Endothelial cell (in vitro differentiated cells): ENCODE results near the gene ZNF763. TPM values are rescaled to one million over a fixed set of nuclear protein-coding genes. Genes with fewer than 3 reads are reported as not detected.
A peak's percentile ranks its signal among the peaks of the same experiment; 100 is the strongest.
"Not testable (repeated sequence)": the region's sequence is repeated elsewhere in the genome, so short reads cannot be mapped to it uniquely, and the experiment has no call there.

Experiments used
- DNase-seq: peaks from one replicate; pipeline ENCODE4 v3.0.0; 2021; ENCODE audit warnings: low spot score
- H3K27ac Mint-ChIP-seq: one replicate; pipeline ENCODE4 v1.8.0; 2021; ENCODE audit warnings: mixed read lengths, inconsistent platforms; ENCODE audit not compliant: unreplicated experiment
- H3K27me3 Mint-ChIP-seq: one replicate; pipeline ENCODE4 v1.8.0; 2021; ENCODE audit warnings: mild to moderate bottlenecking, moderate library complexity, mixed read lengths, inconsistent platforms; ENCODE audit not compliant: unreplicated experiment
- H3K36me3 Mint-ChIP-seq: one replicate; pipeline ENCODE4 v1.8.0; 2021; ENCODE audit warnings: mild to moderate bottlenecking, low read depth, mixed read lengths, inconsistent platforms; ENCODE audit not compliant: unreplicated experiment
- H3K4me1 Mint-ChIP-seq: one replicate; pipeline ENCODE4 v1.8.0; 2021; ENCODE audit warnings: mild to moderate bottlenecking, mixed read lengths, inconsistent platforms; ENCODE audit not compliant: unreplicated experiment
- H3K4me3 Mint-ChIP-seq: one replicate; pipeline ENCODE4 v1.8.0; 2021; ENCODE audit warnings: mild to moderate bottlenecking, mixed read lengths, inconsistent platforms; ENCODE audit not compliant: unreplicated experiment
- H3K9me3 Mint-ChIP-seq: one replicate; pipeline ENCODE4 v1.8.0; 2021; ENCODE audit warnings: mixed read lengths, inconsistent platforms; ENCODE audit not compliant: unreplicated experiment
- long read RNA-seq: library from polyadenylated mRNA; unstranded; transcript quantifications from one replicate; pipeline ENCODE4 v2.0.0, GENCODE V29; 2020; ENCODE audit not compliant: unreplicated experiment
- total RNA-seq: library from RNA; stranded (reverse); fragmentation: NEBNext Ultra II Directional; extraction: Animal tissue kit (Norgen Biotek cat#: 25700); gene quantifications from one replicate; pipeline ENCODE4 v1.2.1, GENCODE V29; 2021; ENCODE audit not compliant: unreplicated experiment
- TF ChIP-seq, protein P1 (sequence below): fragments of 200-600 bp; sonication (generic); IDR thresholded peaks from one replicate; pipeline ENCODE4 v1.5.0; 2021; ENCODE audit warnings: antibody characterized with exemption; ENCODE audit not compliant: unreplicated experiment

Gene ZNF763
- total RNA-seq: not detected
- long read RNA-seq: 0 reads

DNA sequence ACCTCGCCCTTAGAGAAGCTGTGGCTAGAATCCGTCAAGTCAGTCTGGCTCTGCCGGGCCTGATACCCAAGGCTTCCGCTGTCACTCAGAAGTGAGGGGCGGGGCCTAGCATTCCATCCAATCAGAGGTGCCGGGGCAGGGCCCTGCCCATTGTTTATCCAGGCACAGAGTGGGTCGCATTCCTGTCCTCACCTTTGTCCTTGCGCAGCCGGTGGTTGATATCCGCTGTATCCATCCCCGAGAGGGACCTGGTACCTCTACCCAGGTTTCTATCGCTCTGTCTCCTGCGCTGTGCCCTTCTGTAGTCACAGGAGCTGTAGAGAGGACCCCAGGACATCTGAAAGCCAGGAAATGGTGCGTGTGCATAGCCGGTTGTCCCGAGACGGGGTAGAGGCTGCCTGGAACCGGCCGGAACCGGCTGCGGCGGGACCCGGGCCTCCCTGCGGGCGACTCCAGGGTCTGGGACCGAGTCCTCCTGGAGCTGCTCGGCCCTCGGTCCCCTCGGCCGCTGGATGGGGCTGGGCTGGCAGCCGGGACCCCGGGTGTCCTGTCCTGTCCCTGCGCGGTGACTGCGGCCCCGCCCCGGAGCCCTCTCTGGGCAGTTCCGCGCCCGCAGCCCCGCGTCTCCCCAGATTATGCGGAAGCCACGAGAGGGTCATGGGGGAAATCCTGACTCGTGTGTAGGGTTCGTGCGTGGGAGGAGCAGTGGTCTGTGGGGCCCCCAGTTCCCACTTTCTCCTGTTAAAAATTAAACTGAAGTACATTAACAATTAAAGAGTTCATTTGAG is at the start of gene ZNF763:
TSS of gene ZNF763 (plus strand) at position 183 of the 788 bp plus-strand sequence. CDS start at position 352, 169 bp downstream.
- Mint-ChIP-seq H3K4me1 (no peaks in the 10 kb centered on the region), H3K36me3 (peaks cover 24% of the 10 kb centered on the region), H3K9me3 (peaks cover 66% of the 10 kb centered on the region), H3K4me3 (peak within 1 kb of the TSS; percentile 29), H3K27ac (no peak within 1 kb of the TSS), H3K27me3 (peaks cover 2% of the 10 kb centered on the region)
- no peak for DNase-seq
- TF ChIP-seq, protein P1, sequence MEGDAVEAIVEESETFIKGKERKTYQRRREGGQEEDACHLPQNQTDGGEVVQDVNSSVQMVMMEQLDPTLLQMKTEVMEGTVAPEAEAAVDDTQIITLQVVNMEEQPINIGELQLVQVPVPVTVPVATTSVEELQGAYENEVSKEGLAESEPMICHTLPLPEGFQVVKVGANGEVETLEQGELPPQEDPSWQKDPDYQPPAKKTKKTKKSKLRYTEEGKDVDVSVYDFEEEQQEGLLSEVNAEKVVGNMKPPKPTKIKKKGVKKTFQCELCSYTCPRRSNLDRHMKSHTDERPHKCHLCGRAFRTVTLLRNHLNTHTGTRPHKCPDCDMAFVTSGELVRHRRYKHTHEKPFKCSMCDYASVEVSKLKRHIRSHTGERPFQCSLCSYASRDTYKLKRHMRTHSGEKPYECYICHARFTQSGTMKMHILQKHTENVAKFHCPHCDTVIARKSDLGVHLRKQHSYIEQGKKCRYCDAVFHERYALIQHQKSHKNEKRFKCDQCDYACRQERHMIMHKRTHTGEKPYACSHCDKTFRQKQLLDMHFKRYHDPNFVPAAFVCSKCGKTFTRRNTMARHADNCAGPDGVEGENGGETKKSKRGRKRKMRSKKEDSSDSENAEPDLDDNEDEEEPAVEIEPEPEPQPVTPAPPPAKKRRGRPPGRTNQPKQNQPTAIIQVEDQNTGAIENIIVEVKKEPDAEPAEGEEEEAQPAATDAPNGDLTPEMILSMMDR: no peak

DNA sequence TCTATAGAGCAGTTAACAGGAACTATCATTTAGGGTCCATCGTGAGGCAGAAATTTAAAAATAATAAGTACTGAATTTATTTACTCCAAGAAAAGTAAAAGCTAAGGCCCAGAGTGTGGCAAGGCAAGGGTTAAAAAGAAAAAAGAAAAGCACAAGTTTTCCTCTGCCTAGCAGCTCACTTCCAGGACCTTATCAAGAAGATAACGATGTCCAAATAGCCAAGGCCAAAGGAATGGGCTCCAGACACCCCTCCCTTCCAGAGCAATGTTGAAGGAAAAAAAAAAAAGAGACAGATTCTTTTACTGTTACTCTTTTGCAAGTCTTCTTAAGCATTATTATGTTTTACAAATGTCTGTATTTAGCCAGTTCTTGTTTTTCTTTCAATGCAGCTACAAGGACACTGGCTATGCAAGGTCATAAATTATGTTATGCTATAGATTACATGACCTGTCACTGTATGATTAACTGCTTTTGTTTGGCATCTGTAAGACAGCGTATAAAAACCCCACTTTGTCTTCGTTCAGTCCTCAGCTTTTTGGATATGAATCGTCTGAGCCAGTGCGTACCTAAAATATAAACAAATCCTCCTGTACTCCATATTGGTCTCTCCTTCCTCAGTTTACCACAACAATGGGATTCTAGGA is 42.9 kb upstream of the ZNF763 start:
- TF ChIP-seq, protein P1: no peak
- Mint-ChIP-seq H3K4me1 (no peaks in the 10 kb centered on the region), H3K36me3 (peaks cover 24% of the 10 kb centered on the region), H3K9me3 (peaks cover 45% of the 10 kb centered on the region), H3K27ac (no peak overlapping the region), H3K27me3 (peaks cover 9% of the 10 kb centered on the region), H3K4me3 (no peak overlapping the region)
- no peak for DNase-seq

DNA sequence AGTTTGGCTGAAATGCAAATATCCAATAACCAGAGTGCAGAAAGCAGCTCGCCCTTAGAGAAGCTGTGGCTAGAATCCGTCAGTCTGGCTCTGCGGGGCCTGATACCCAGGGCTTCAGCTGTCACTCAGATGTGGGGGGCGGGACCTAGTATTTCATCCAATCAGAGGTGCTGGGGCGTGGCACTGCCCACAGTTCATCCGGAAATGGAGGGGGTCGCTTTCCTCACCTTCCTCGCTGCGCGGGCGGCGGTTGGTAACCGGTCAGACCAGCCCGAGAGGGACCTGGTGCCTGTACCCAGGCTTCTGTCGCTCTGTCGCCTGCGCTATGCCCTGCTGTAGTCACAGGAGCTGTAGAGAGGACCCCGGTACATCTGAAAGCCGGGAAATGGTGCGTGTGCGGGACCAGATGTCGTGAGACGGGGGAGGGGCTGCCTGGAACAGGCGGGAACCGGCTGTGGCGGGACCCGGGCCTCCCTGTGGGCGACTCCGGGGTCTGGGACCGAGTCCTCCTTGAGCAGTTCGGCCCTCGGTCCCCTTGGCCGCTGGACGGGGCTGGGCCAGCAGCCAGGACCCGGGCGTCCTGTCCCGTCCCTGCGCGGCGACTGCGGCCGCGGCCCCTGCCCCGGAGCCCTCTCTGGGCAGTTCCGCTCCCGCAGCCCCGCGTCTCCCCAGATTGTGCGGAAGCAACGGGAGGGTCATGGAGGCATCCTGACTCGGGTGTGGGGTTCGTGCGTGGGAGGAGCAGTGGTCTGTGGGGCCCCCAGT is 39.8 kb upstream of the ZNF763 start, which contains the start of gene ZNF700:
TSS of gene ZNF700 (plus strand) at position 222 of the 765 bp plus-strand sequence. CDS start at position 326, 104 bp downstream.
- Mint-ChIP-seq H3K4me3 (peak within 1 kb of the TSS; percentile 68), H3K27me3 (peaks cover 9% of the 10 kb centered on the region), H3K27ac (no peak within 1 kb of the TSS), H3K36me3 (peaks cover 20% of the 10 kb centered on the region), H3K9me3 (peaks cover 32% of the 10 kb centered on the region), H3K4me1 (no peaks in the 10 kb centered on the region)
- TF ChIP-seq, protein P1: no peak
- no peak for DNase-seq

DNA sequence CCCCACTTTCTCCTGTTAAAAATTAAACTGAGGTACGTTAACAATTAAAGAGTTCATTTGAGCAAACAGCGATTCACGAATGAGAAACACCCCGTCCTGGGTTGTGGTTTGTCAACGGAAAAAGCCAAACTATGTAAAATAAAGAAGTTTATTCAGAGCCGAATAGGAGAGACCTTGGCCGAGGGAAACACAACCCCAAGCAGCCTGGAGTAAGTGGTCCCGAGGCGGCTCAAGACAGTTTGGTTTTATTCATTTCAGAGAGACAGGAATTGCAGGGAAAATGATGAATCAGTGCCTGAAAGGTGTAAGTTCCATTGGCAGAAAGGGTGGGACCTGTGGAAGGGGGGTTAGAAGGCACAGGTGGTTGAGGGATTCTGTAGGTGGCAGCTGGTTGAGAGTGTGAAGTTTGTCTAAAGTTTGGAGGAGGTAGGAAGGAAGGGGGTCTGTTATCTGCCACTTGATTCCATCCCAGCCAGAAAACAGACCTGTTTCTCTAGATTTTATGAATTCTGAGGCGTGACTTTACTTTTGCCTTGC is 39.1 kb upstream of the ZNF763 start:
- DNase-seq, H3K4me1 Mint-ChIP-seq, H3K27ac Mint-ChIP-seq: not testable (repeated sequence)
- peak overlapping the region; percentile 68 for H3K4me3 Mint-ChIP-seq
- H3K36me3 Mint-ChIP-seq: peaks cover 20% of the 10 kb centered on the region
- peaks cover 30% of the 10 kb centered on the region for H3K9me3 Mint-ChIP-seq
- peaks cover 12% of the 10 kb centered on the region for H3K27me3 Mint-ChIP-seq

DNA sequence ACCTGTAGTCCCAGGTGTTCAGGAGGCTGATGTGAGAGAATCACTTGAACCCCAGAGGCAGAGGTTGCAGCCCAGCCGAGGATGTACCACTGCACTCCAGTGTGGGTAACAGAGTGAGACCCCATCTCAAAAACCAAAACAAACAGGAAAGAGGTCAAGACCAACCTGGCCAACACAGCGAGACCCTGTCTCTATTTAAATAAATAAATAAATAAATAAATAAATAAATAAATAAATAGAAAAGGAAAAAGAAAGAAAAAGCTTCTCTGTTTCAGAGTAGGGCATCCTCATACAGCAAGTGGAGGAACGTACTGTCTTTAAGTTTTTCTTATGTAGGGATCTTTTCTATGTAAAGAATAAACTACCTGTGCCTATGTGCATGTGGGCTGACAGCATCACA is 37.6 kb upstream of the ZNF763 start:
- no peak for DNase-seq
- H3K27me3 Mint-ChIP-seq: peaks cover 12% of the 10 kb centered on the region
- TF ChIP-seq, protein P1: no peak
- H3K4me3 Mint-ChIP-seq: no peak overlapping the region
- H3K36me3 Mint-ChIP-seq: peaks cover 20% of the 10 kb centered on the region
- H3K9me3 Mint-ChIP-seq: peaks cover 30% of the 10 kb centered on the region
- no peaks in the 10 kb centered on the region for H3K4me1 Mint-ChIP-seq
- H3K27ac Mint-ChIP-seq: no peak overlapping the region
